ENCODE results near the gene HSPG2. TPM values are rescaled to one million over a fixed set of nuclear protein-coding genes. Genes with fewer than 3 reads are reported as not detected.
A peak's percentile ranks its signal among the peaks of the same experiment; 100 is the strongest.
"Not testable (repeated sequence)": the region's sequence is repeated elsewhere in the genome, so short reads cannot be mapped to it uniquely, and the experiment has no call there.

The HSPG2 gene
- total and polyA plus RNA-seq, 4 experiments from 2014 or later: 1.2 TPM; not detected in 2

- H3K27me3 ChIP-seq (ENCODE audit: insufficient read depth, low read length); H3K27me3 Mint-ChIP-seq; H3K9me3 ChIP-seq (ENCODE audit: control insufficient read depth in 1 of 2, low read length in 2 of 2); POLR2A ChIA-PET (ENCODE audit: partially characterized antibody); H3K36me3 Mint-ChIP-seq; H3K27ac ChIP-seq (ENCODE audit: low read depth, low read length); H3K27ac Mint-ChIP-seq; H3K36me3 ChIP-seq (ENCODE audit: insufficient read depth, low read length); H3K4me3 Mint-ChIP-seq; H3K9me3 Mint-ChIP-seq; DNase-seq; H3K4me1 ChIP-seq (ENCODE audit: insufficient read depth, low read length); H3K4me3 ChIP-seq (ENCODE audit: low read length in 2 of 2); H3K4me1 Mint-ChIP-seq; intact Hi-C loops (cut with micrococcal nuclease); CTCF ChIA-PET (ENCODE audit: partially characterized antibody): not testable (repeated sequence)
Measured at GRCh38 chr1:21976703-21977239, 39.7 kb upstream of the HSPG2 start, which contains the start of gene CELA3B. TSS of gene CELA3B (plus strand) at chr1:21977022. CDS start at chr1:21977040, 18 bp downstream.

- H3K27me3 Mint-ChIP-seq; H3K36me3 Mint-ChIP-seq; H3K4me3 Mint-ChIP-seq; H3K4me3 ChIP-seq (ENCODE audit: low read length in 2 of 2); H3K27ac ChIP-seq (ENCODE audit: low read depth, low read length); H3K9me3 Mint-ChIP-seq; H3K36me3 ChIP-seq (ENCODE audit: insufficient read depth, low read length); H3K4me1 Mint-ChIP-seq; CTCF ChIA-PET (ENCODE audit: partially characterized antibody); DNase-seq; intact Hi-C loops (cut with micrococcal nuclease); H3K9me3 ChIP-seq (ENCODE audit: control insufficient read depth in 1 of 2, low read length in 2 of 2); POLR2A ChIA-PET (ENCODE audit: partially characterized antibody); H3K4me1 ChIP-seq (ENCODE audit: insufficient read depth, low read length); H3K27me3 ChIP-seq (ENCODE audit: insufficient read depth, low read length): not testable (repeated sequence)
- H3K27ac Mint-ChIP-seq: peak overlapping the region in 1 of 7 donors; percentile 8
Measured at GRCh38 chr1:21975296-21975695, 38.2 kb upstream of the HSPG2 start.

GRCh38 chr1:21974699-21975098 lies 37.6 kb upstream of the HSPG2 start:
- H3K9me3 ChIP-seq (ENCODE audit: control insufficient read depth in 1 of 2, low read length in 2 of 2); POLR2A ChIA-PET (ENCODE audit: partially characterized antibody); intact Hi-C loops (cut with micrococcal nuclease); H3K9me3 Mint-ChIP-seq; H3K4me3 Mint-ChIP-seq; DNase-seq; H3K27me3 Mint-ChIP-seq; H3K4me1 ChIP-seq (ENCODE audit: insufficient read depth, low read length); H3K36me3 Mint-ChIP-seq; H3K27ac ChIP-seq (ENCODE audit: low read depth, low read length); H3K4me1 Mint-ChIP-seq; H3K36me3 ChIP-seq (ENCODE audit: insufficient read depth, low read length); H3K4me3 ChIP-seq (ENCODE audit: low read length in 2 of 2); CTCF ChIA-PET (ENCODE audit: partially characterized antibody); H3K27me3 ChIP-seq (ENCODE audit: insufficient read depth, low read length): not testable (repeated sequence)
- H3K27ac Mint-ChIP-seq: peak overlapping the region in 1 of 7 donors; percentile 22

GRCh38 chr1:21973948-21974347 lies 36.8 kb upstream of the HSPG2 start:
- H3K27me3 Mint-ChIP-seq; DNase-seq; H3K27ac ChIP-seq (ENCODE audit: low read depth, low read length); POLR2A ChIA-PET (ENCODE audit: partially characterized antibody); H3K36me3 ChIP-seq (ENCODE audit: insufficient read depth, low read length); H3K4me3 ChIP-seq (ENCODE audit: low read length in 2 of 2); H3K4me1 Mint-ChIP-seq; H3K27ac Mint-ChIP-seq; H3K4me3 Mint-ChIP-seq; H3K36me3 Mint-ChIP-seq; CTCF ChIA-PET (ENCODE audit: partially characterized antibody); H3K9me3 ChIP-seq (ENCODE audit: control insufficient read depth in 1 of 2, low read length in 2 of 2); H3K9me3 Mint-ChIP-seq; H3K4me1 ChIP-seq (ENCODE audit: insufficient read depth, low read length); H3K27me3 ChIP-seq (ENCODE audit: insufficient read depth, low read length); intact Hi-C loops (cut with micrococcal nuclease): not testable (repeated sequence)

GRCh38 chr1:21972973-21973441 lies 35.9 kb upstream of the HSPG2 start:
- H3K27me3 ChIP-seq (ENCODE audit: insufficient read depth, low read length); POLR2A ChIA-PET (ENCODE audit: partially characterized antibody); H3K27ac ChIP-seq (ENCODE audit: low read depth, low read length); intact Hi-C loops (cut with micrococcal nuclease); H3K4me3 ChIP-seq (ENCODE audit: low read length in 2 of 2); H3K4me1 Mint-ChIP-seq; H3K4me3 Mint-ChIP-seq; H3K9me3 Mint-ChIP-seq; H3K36me3 Mint-ChIP-seq; H3K27ac Mint-ChIP-seq; H3K27me3 Mint-ChIP-seq; H3K36me3 ChIP-seq (ENCODE audit: insufficient read depth, low read length); H3K4me1 ChIP-seq (ENCODE audit: insufficient read depth, low read length); DNase-seq; H3K9me3 ChIP-seq (ENCODE audit: control insufficient read depth in 1 of 2, low read length in 2 of 2); CTCF ChIA-PET (ENCODE audit: partially characterized antibody): not testable (repeated sequence)

- H3K4me1 Mint-ChIP-seq; H3K27ac ChIP-seq (ENCODE audit: low read depth, low read length); H3K9me3 ChIP-seq (ENCODE audit: control insufficient read depth in 1 of 2, low read length in 2 of 2); H3K4me1 ChIP-seq (ENCODE audit: insufficient read depth, low read length); H3K27me3 Mint-ChIP-seq; intact Hi-C loops (cut with micrococcal nuclease); H3K9me3 Mint-ChIP-seq; H3K4me3 Mint-ChIP-seq; POLR2A ChIA-PET (ENCODE audit: partially characterized antibody); DNase-seq; CTCF ChIA-PET (ENCODE audit: partially characterized antibody); H3K36me3 Mint-ChIP-seq; H3K27me3 ChIP-seq (ENCODE audit: insufficient read depth, low read length); H3K36me3 ChIP-seq (ENCODE audit: insufficient read depth, low read length); H3K4me3 ChIP-seq (ENCODE audit: low read length in 2 of 2); H3K27ac Mint-ChIP-seq: not testable (repeated sequence)
Measured at GRCh38 chr1:21970523-21970922, 33.4 kb upstream of the HSPG2 start.

GRCh38 chr1:21969066-21969465 lies 32.0 kb upstream of the HSPG2 start:
- H3K4me1 Mint-ChIP-seq; POLR2A ChIA-PET (ENCODE audit: partially characterized antibody); H3K27me3 Mint-ChIP-seq; H3K27ac Mint-ChIP-seq; H3K36me3 Mint-ChIP-seq; H3K36me3 ChIP-seq (ENCODE audit: insufficient read depth, low read length); H3K9me3 ChIP-seq (ENCODE audit: control insufficient read depth in 1 of 2, low read length in 2 of 2); DNase-seq; H3K27ac ChIP-seq (ENCODE audit: low read depth, low read length); H3K27me3 ChIP-seq (ENCODE audit: insufficient read depth, low read length); H3K9me3 Mint-ChIP-seq; intact Hi-C loops (cut with micrococcal nuclease); H3K4me3 ChIP-seq (ENCODE audit: low read length in 2 of 2); CTCF ChIA-PET (ENCODE audit: partially characterized antibody); H3K4me3 Mint-ChIP-seq; H3K4me1 ChIP-seq (ENCODE audit: insufficient read depth, low read length): not testable (repeated sequence)

- H3K9me3 Mint-ChIP-seq; H3K36me3 ChIP-seq (ENCODE audit: insufficient read depth, low read length); H3K27me3 Mint-ChIP-seq; H3K27ac Mint-ChIP-seq; H3K4me1 ChIP-seq (ENCODE audit: insufficient read depth, low read length); H3K27me3 ChIP-seq (ENCODE audit: insufficient read depth, low read length); CTCF ChIA-PET (ENCODE audit: partially characterized antibody); H3K36me3 Mint-ChIP-seq; intact Hi-C loops (cut with micrococcal nuclease); H3K9me3 ChIP-seq (ENCODE audit: control insufficient read depth in 1 of 2, low read length in 2 of 2); POLR2A ChIA-PET (ENCODE audit: partially characterized antibody); H3K4me3 Mint-ChIP-seq; H3K27ac ChIP-seq (ENCODE audit: low read depth, low read length); H3K4me1 Mint-ChIP-seq; H3K4me3 ChIP-seq (ENCODE audit: low read length in 2 of 2); DNase-seq: not testable (repeated sequence)
Measured at GRCh38 chr1:21967216-21967615, 30.1 kb upstream of the HSPG2 start.

All from CD4-positive, alpha-beta memory T cell (primary cell).